ENCODE data around the gene COA7. TPM values are rescaled to one million over a fixed set of nuclear protein-coding genes. Genes with fewer than 3 reads are reported as not detected.

Gene COA7
- total and polyA plus RNA-seq, 4 donors = 4.7 to 14.1 (median 8.7) TPM

DNA sequence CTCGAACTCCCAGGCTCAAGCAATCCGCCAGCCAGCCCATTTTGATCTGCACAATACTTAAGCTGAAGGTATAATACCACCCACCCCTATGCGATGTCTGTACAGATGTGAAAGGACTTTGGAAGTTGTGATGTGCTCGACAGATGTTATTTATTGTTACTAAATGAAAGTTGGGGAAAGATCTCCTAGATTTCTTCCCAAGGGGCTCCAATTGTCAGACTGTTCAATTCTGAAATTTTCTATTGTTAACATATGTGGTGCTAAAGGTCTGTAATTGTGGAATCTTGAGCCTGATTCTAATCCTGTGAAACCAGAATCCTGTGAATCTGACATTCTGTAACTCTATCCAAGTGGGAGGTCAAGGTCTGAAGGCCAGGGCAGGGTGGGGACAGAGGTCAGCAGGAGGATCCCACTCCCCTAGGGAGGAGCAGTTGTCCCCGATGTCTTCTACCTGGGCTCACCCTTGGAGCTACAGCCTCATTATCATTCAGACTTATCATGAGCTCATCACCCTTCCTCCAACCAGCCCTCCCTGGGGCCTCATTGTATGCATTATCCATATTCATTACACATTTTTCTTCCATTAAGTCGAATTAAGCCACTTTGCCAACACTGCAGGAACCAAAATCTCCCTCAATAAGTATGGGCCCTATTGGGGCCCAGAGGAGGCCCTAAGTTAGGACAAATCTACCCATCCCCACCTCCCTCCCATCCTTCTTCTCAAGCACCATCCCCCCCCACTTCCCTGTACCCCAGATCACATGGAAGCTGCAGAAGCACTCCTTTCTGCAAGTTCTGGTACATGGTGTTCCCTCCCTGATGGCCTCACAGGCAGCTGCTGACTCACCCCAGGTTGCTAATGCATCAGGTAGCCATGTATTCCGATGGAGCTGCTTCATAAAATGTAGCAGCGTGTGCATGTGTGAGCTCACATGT lies 32.9 kb downstream of the COA7 start:
- TF ChIP-seq TAF1 (conservative IDR thresholded peaks at IDR 0.05) (no peak), HNF4G (IDR thresholded peaks at IDR 0.05) (no peak), SP1 (IDR thresholded peaks at IDR 0.05) (no peak), NR2F2 (IDR thresholded peaks at IDR 0.05) (no peak), GABPA (IDR thresholded peaks at IDR 0.05 in 1 of 2, conservative IDR thresholded peaks at IDR 0.05 in 1 of 2) (no peak), RXRA (IDR thresholded peaks at IDR 0.05) (peak in 1 of 2 donors; percentile 19), HNF4A (conservative IDR thresholded peaks at IDR 0.05) (peak; percentile 43 to 65), YY1 (IDR thresholded peaks at IDR 0.05) (no peak)
- TF ChIP-seq, protein P1, sequence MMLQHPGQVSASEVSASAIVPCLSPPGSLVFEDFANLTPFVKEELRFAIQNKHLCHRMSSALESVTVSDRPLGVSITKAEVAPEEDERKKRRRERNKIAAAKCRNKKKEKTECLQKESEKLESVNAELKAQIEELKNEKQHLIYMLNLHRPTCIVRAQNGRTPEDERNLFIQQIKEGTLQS (IDR thresholded peaks at IDR 0.05) = no peak
- no peak for DNase-seq (ENCODE audit: low spot score)
- Histone ChIP-seq H3K9me3 (ENCODE audit: control insufficient read depth in 4 of 4, low read length in 3 of 4) (no peaks in the 10 kb centered on the region), H3K4me1 (ENCODE audit: control insufficient read depth in 4 of 4, insufficient read depth in 4 of 4, low read length in 3 of 4) (peaks cover 0 to 7% (median under 1%) of the 10 kb centered on the region in 4 donors), H3K4me3 (ENCODE audit: low read depth in 1 of 3, low read length in 3 of 3) (no peak overlapping the region), H3K27me3 (ENCODE audit: control insufficient read depth in 4 of 4, insufficient read depth in 4 of 4, low read length in 3 of 4) (no peaks in the 10 kb centered on the region), H3K36me3 (ENCODE audit: control insufficient read depth in 4 of 4, insufficient read depth in 3 of 4, low read depth in 1 of 4, low read length in 3 of 4) (no peaks in the 10 kb centered on the region), H3K9ac (ENCODE audit: low read depth in 1 of 2, low read length in 2 of 2) (no peak overlapping the region), H3K27ac (ENCODE audit: low read depth in 1 of 2, low read length in 2 of 2) (no peak overlapping the region)
- WGBS = 89% methylated on average over 8 of the region's 8 CpGs

DNA sequence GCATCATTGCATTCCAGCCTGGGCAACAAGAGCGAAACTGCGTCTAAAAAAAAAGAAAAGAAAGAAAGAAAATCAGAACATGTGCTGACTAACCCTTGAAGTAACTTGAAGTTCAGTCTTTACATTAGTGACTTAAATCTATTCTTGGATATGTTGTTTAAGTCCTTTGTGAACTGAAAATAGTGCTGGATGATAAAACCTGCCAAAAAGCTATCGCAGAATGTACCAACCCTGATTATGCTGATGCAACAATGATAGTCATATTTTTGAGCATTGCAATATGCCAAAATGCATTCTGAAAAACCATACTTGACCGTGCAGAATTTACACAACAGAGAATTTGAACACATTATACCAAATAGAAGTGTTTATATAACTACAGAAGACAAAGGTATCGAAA lies 34.4 kb downstream of the COA7 start:
- no peak overlapping the region for H3K4me3 ChIP-seq (ENCODE audit: low read depth in 1 of 3, low read length in 3 of 3)
- WGBS = 95% methylated on average over 5 of the region's 5 CpGs
- no peak for DNase-seq (ENCODE audit: low spot score)
- TF ChIP-seq, protein P2, sequence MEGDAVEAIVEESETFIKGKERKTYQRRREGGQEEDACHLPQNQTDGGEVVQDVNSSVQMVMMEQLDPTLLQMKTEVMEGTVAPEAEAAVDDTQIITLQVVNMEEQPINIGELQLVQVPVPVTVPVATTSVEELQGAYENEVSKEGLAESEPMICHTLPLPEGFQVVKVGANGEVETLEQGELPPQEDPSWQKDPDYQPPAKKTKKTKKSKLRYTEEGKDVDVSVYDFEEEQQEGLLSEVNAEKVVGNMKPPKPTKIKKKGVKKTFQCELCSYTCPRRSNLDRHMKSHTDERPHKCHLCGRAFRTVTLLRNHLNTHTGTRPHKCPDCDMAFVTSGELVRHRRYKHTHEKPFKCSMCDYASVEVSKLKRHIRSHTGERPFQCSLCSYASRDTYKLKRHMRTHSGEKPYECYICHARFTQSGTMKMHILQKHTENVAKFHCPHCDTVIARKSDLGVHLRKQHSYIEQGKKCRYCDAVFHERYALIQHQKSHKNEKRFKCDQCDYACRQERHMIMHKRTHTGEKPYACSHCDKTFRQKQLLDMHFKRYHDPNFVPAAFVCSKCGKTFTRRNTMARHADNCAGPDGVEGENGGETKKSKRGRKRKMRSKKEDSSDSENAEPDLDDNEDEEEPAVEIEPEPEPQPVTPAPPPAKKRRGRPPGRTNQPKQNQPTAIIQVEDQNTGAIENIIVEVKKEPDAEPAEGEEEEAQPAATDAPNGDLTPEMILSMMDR (IDR thresholded peaks at IDR 0.05; ENCODE audit: low read depth, low read length, missing input control) = no peak
- no peak for TF ChIP-seq SP1 (IDR thresholded peaks at IDR 0.05)
- TF ChIP-seq YY1 (IDR thresholded peaks at IDR 0.05) = no peak
- TF ChIP-seq, protein P3, sequence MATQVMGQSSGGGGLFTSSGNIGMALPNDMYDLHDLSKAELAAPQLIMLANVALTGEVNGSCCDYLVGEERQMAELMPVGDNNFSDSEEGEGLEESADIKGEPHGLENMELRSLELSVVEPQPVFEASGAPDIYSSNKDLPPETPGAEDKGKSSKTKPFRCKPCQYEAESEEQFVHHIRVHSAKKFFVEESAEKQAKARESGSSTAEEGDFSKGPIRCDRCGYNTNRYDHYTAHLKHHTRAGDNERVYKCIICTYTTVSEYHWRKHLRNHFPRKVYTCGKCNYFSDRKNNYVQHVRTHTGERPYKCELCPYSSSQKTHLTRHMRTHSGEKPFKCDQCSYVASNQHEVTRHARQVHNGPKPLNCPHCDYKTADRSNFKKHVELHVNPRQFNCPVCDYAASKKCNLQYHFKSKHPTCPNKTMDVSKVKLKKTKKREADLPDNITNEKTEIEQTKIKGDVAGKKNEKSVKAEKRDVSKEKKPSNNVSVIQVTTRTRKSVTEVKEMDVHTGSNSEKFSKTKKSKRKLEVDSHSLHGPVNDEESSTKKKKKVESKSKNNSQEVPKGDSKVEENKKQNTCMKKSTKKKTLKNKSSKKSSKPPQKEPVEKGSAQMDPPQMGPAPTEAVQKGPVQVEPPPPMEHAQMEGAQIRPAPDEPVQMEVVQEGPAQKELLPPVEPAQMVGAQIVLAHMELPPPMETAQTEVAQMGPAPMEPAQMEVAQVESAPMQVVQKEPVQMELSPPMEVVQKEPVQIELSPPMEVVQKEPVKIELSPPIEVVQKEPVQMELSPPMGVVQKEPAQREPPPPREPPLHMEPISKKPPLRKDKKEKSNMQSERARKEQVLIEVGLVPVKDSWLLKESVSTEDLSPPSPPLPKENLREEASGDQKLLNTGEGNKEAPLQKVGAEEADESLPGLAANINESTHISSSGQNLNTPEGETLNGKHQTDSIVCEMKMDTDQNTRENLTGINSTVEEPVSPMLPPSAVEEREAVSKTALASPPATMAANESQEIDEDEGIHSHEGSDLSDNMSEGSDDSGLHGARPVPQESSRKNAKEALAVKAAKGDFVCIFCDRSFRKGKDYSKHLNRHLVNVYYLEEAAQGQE (IDR thresholded peaks at IDR 0.05) = no peak
- TF ChIP-seq, protein P1 (IDR thresholded peaks at IDR 0.05) = no peak
- no peak for TF ChIP-seq NR2F2 (IDR thresholded peaks at IDR 0.05)
- TF ChIP-seq EGR1 (IDR thresholded peaks at IDR 0.05; ENCODE audit: low read depth in 2 of 2) = no peak
- TF ChIP-seq HNF4G (IDR thresholded peaks at IDR 0.05) = no peak
- TF ChIP-seq RXRA (IDR thresholded peaks at IDR 0.05) = no peak
- no peak for TF ChIP-seq JUND (IDR thresholded peaks at IDR 0.05)
- TF ChIP-seq, protein P4, sequence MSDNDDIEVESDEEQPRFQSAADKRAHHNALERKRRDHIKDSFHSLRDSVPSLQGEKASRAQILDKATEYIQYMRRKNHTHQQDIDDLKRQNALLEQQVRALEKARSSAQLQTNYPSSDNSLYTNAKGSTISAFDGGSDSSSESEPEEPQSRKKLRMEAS (IDR thresholded peaks at IDR 0.05) = no peak
- no peak for TF ChIP-seq RAD21 (IDR thresholded peaks at IDR 0.05)
- TF ChIP-seq HNF4A (conservative IDR thresholded peaks at IDR 0.05) = no peak
- TF ChIP-seq GABPA (IDR thresholded peaks at IDR 0.05 in 1 of 2, conservative IDR thresholded peaks at IDR 0.05 in 1 of 2) = no peak
- no peak for TF ChIP-seq FOXA2 (IDR thresholded peaks at IDR 0.05)
- TF ChIP-seq, protein P5, sequence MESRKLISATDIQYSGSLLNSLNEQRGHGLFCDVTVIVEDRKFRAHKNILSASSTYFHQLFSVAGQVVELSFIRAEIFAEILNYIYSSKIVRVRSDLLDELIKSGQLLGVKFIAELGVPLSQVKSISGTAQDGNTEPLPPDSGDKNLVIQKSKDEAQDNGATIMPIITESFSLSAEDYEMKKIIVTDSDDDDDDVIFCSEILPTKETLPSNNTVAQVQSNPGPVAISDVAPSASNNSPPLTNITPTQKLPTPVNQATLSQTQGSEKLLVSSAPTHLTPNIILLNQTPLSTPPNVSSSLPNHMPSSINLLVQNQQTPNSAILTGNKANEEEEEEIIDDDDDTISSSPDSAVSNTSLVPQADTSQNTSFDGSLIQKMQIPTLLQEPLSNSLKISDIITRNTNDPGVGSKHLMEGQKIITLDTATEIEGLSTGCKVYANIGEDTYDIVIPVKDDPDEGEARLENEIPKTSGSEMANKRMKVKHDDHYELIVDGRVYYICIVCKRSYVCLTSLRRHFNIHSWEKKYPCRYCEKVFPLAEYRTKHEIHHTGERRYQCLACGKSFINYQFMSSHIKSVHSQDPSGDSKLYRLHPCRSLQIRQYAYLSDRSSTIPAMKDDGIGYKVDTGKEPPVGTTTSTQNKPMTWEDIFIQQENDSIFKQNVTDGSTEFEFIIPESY (IDR thresholded peaks at IDR 0.05) = no peak
- no peak for TF ChIP-seq TAF1 (conservative IDR thresholded peaks at IDR 0.05)
- TF ChIP-seq FOXA1 (IDR thresholded peaks at IDR 0.05) = no peak
- no peak overlapping the region for H3K9ac ChIP-seq (ENCODE audit: low read depth in 1 of 2, low read length in 2 of 2)
- no peak overlapping the region for H3K27ac ChIP-seq (ENCODE audit: low read depth in 1 of 2, low read length in 2 of 2)
- no peaks in the 10 kb centered on the region for H3K9me3 ChIP-seq (ENCODE audit: control insufficient read depth in 4 of 4, low read length in 3 of 4)
- no peaks in the 10 kb centered on the region for H3K36me3 ChIP-seq (ENCODE audit: control insufficient read depth in 4 of 4, insufficient read depth in 3 of 4, low read depth in 1 of 4, low read length in 3 of 4)
- peaks cover 0 to 7% (median under 1%) of the 10 kb centered on the region in 4 donors for H3K4me1 ChIP-seq (ENCODE audit: control insufficient read depth in 4 of 4, insufficient read depth in 4 of 4, low read length in 3 of 4)
- no peaks in the 10 kb centered on the region for H3K27me3 ChIP-seq (ENCODE audit: control insufficient read depth in 4 of 4, insufficient read depth in 4 of 4, low read length in 3 of 4)
